Progenitor cell of endocrine pancreas (in vitro differentiated cells): ENCODE measurements around the gene PLA1A. TPM values are rescaled to one million over a fixed set of nuclear protein-coding genes. Genes with fewer than 3 reads are reported as not detected.

ENCODE experiments used
- DNase-seq: peaks from one replicate; pipeline ENCODE4 v3.0.0; 2021; ENCODE audit warnings: low spot score; ENCODE audit not compliant: unreplicated experiment
- H3K27ac Mint-ChIP-seq: 2 replicates; pipeline ENCODE4 v1.8.0; 2021; ENCODE audit warnings: mild to moderate bottlenecking, moderate library complexity, mixed read lengths
- H3K27me3 Mint-ChIP-seq: 2 replicates; pipeline ENCODE4 v1.8.0; 2021; ENCODE audit warnings: mixed read lengths
- H3K36me3 Mint-ChIP-seq: 2 replicates; pipeline ENCODE4 v1.8.0; 2022; ENCODE audit warnings: mixed read lengths; ENCODE audit not compliant: insufficient read depth
- H3K4me1 Mint-ChIP-seq: 2 replicates; pipeline ENCODE4 v1.8.0; 2021; ENCODE audit warnings: low read depth, mixed read lengths
- H3K4me3 Mint-ChIP-seq: 2 replicates; pipeline ENCODE4 v1.8.0; 2021; ENCODE audit warnings: low read depth, mild to moderate bottlenecking, moderate library complexity, mixed read lengths
- H3K9me3 Mint-ChIP-seq: 2 replicates; pipeline ENCODE4 v1.8.0; 2021; ENCODE audit warnings: low read depth, mixed read lengths
- CTCF ChIP-seq: fragments of 200-600 bp; sonication (generic); IDR thresholded peaks from one replicate; pipeline ENCODE4 v1.5.0; 2021; ENCODE audit warnings: antibody characterized with exemption, mild to moderate bottlenecking; ENCODE audit not compliant: unreplicated experiment
- total RNA-seq: library from RNA; stranded (reverse); gene quantifications from 2 replicates; pipeline ENCODE4 v1.2.1, GENCODE V29; 2021

Gene PLA1A
- total RNA-seq, 1 donor from 2014 or later = not detected

- no peak for DNase-seq
- no peak overlapping the region for H3K27ac Mint-ChIP-seq
- peaks cover 9% of the 10 kb centered on the region for H3K9me3 Mint-ChIP-seq
- TF ChIP-seq CTCF = no peak
- peaks cover 12% of the 10 kb centered on the region for H3K27me3 Mint-ChIP-seq
- no peak overlapping the region for H3K4me3 Mint-ChIP-seq
- no peaks in the 10 kb centered on the region for H3K4me1 Mint-ChIP-seq
- peaks cover 1% of the 10 kb centered on the region for H3K36me3 Mint-ChIP-seq
Measured at GRCh38 chr3:119586733-119587172, 10.9 kb upstream of the PLA1A start.

GRCh38 chr3:119588112-119588511 is 9.6 kb upstream of the PLA1A start:
- H3K4me3 Mint-ChIP-seq = no peak overlapping the region
- no peak overlapping the region for H3K27ac Mint-ChIP-seq
- no peak for TF ChIP-seq CTCF
- peaks cover 7% of the 10 kb centered on the region for H3K27me3 Mint-ChIP-seq
- no peaks in the 10 kb centered on the region for H3K4me1 Mint-ChIP-seq
- peaks cover 1% of the 10 kb centered on the region for H3K36me3 Mint-ChIP-seq
- H3K9me3 Mint-ChIP-seq = peaks cover 9% of the 10 kb centered on the region
- no peak for DNase-seq

GRCh38 chr3:119589102-119589773 is 8.4 kb upstream of the PLA1A start:
- no peak for DNase-seq

GRCh38 chr3:119590706-119591105 is 7.0 kb upstream of the PLA1A start:
- Mint-ChIP-seq H3K27me3 (peaks cover 7% of the 10 kb centered on the region), H3K9me3 (peaks cover 9% of the 10 kb centered on the region), H3K4me1 (no peaks in the 10 kb centered on the region), H3K36me3 (peaks cover 1% of the 10 kb centered on the region), H3K4me3 (no peak overlapping the region), H3K27ac (no peak overlapping the region)
- no peak for TF ChIP-seq CTCF
- DNase-seq = no peak

More at GRCh38 chr3:119589102-119589773, 8.4 kb upstream of the PLA1A start:
- H3K4me1 Mint-ChIP-seq = no peaks in the 10 kb centered on the region
- H3K36me3 Mint-ChIP-seq = peaks cover 1% of the 10 kb centered on the region
- no peak for TF ChIP-seq CTCF
- H3K4me3 Mint-ChIP-seq = no peak overlapping the region
- H3K27me3 Mint-ChIP-seq = peaks cover 7% of the 10 kb centered on the region
- peaks cover 9% of the 10 kb centered on the region for H3K9me3 Mint-ChIP-seq
- H3K27ac Mint-ChIP-seq = no peak overlapping the region

GRCh38 chr3:119592861-119593260 is 4.8 kb upstream of the PLA1A start:
- peaks cover 9% of the 10 kb centered on the region for H3K9me3 Mint-ChIP-seq

More at GRCh38 chr3:119592861-119593260, 4.8 kb upstream of the PLA1A start:
- TF ChIP-seq CTCF = no peak
- Mint-ChIP-seq H3K36me3 (peaks cover 1% of the 10 kb centered on the region), H3K27ac (no peak overlapping the region), H3K4me3 (no peak overlapping the region), H3K27me3 (peaks cover 10% of the 10 kb centered on the region), H3K4me1 (peaks cover 7% of the 10 kb centered on the region)
- DNase-seq = no peak
